NCI-H446 (cell line): ENCODE results near the gene HDAC11.
A peak's percentile ranks its signal among the peaks of the same experiment; 100 is the strongest.

ENCODE experiments used
- DNase-seq, 2 experiments: peaks; one replicate each; lab custom pipeline; 2025; lab: John Stamatoyannopoulos, UW

HDAC11 gene

GRCh38 chr3:13525827-13526625, 45.9 kb downstream of the HDAC11 start:
- DNase-seq = no peak

GRCh38 chr3:13526626-13526949, 46.5 kb downstream of the HDAC11 start:
- DNase-seq = no peak

GRCh38 chr3:13528217-13528867, 48.2 kb downstream of the HDAC11 start:
- DNase-seq = peak in 1 of 2 experiments; percentile 56

GRCh38 chr3:13529196-13530112, 49.3 kb downstream of the HDAC11 start:
- no peak for DNase-seq

GRCh38 chr3:13530241-13531009, 50.3 kb downstream of the HDAC11 start:
- no peak for DNase-seq

GRCh38 chr3:13532085-13532484, 52.0 kb downstream of the HDAC11 start:
- DNase-seq = no peak

- no peak for DNase-seq
These were observed 52.5 kb downstream of the HDAC11 start for GRCh38 chr3:13532631-13533030.

GRCh38 chr3:13533885-13534301, 53.8 kb downstream of the HDAC11 start:
- no peak for DNase-seq

- DNase-seq = no peak
These were observed 55.4 kb downstream of the HDAC11 start for GRCh38 chr3:13535526-13535875.

- peak; percentile 58 to 85 for DNase-seq
These were observed 55.8 kb downstream of the HDAC11 start for GRCh38 chr3:13535905-13536304.

- DNase-seq = no peak
These were observed 56.3 kb downstream of the HDAC11 start for GRCh38 chr3:13536432-13536831.

GRCh38 chr3:13536832-13537231, 56.7 kb downstream of the HDAC11 start:
- DNase-seq = no peak

- no peak for DNase-seq
These were observed 57.3 kb downstream of the HDAC11 start for GRCh38 chr3:13537244-13537908.

GRCh38 chr3:13537909-13538296, 57.8 kb downstream of the HDAC11 start:
- DNase-seq = no peak

- DNase-seq = no peak
These were observed 58.6 kb downstream of the HDAC11 start for GRCh38 chr3:13538520-13539291.

- DNase-seq = no peak
These were observed 59.2 kb downstream of the HDAC11 start for GRCh38 chr3:13539292-13539638.

- no peak for DNase-seq
These were observed 59.6 kb downstream of the HDAC11 start for GRCh38 chr3:13539671-13540070.

GRCh38 chr3:13540297-13540995, 60.3 kb downstream of the HDAC11 start:
- no peak for DNase-seq

GRCh38 chr3:13541691-13542090, 61.6 kb downstream of the HDAC11 start:
- DNase-seq = no peak

- no peak for DNase-seq
These were observed 62.0 kb downstream of the HDAC11 start for GRCh38 chr3:13542142-13542541.
